Stimulated activated CD4-positive, alpha-beta T cell treated with anti-CD3 and anti-CD28 coated beads, Interleukin-4, amount 100 ng/mL, for 4 hours (primary cell): ENCODE data around the gene ABHD17C.

Source experiments
- DNase-seq, 2 experiments: peaks; one replicate each; pipeline ENCODE4 v3.0.0-alpha.2; 2020

Gene ABHD17C

GRCh38 chr15:80691575-80691974, 3.5 kb upstream of the ABHD17C start:
- DNase-seq = no peak

- no peak for DNase-seq
These were observed 1.2 kb upstream of the ABHD17C start for GRCh38 chr15:80693682-80694610.

GRCh38 chr15:80694611-80695098, 455 bp upstream of the ABHD17C start:
- DNase-seq = peak; percentile 12 to 49

GRCh38 chr15:80695911-80696661, 976 bp downstream of the ABHD17C start:
- DNase-seq = peak; percentile 11 to 18

GRCh38 chr15:80697075-80697685, 2.1 kb downstream of the ABHD17C start:
- no peak for DNase-seq

GRCh38 chr15:80698676-80699075, 3.6 kb downstream of the ABHD17C start:
- no peak for DNase-seq

GRCh38 chr15:80699981-80700380, 4.9 kb downstream of the ABHD17C start:
- DNase-seq = no peak

- DNase-seq = no peak
These were observed 6.7 kb downstream of the ABHD17C start for GRCh38 chr15:80701676-80702311.

GRCh38 chr15:80703081-80703480, 8.0 kb downstream of the ABHD17C start:
- DNase-seq = no peak

- DNase-seq = no peak
These were observed 8.9 kb downstream of the ABHD17C start for GRCh38 chr15:80703965-80704364.

- no peak for DNase-seq
These were observed 11.1 kb downstream of the ABHD17C start for GRCh38 chr15:80706161-80706560.

- DNase-seq = no peak
These were observed 14.4 kb downstream of the ABHD17C start for GRCh38 chr15:80709542-80709941.

- no peak for DNase-seq
These were observed 15.8 kb downstream of the ABHD17C start for GRCh38 chr15:80710635-80711554.

GRCh38 chr15:80711886-80712285, 16.8 kb downstream of the ABHD17C start:
- DNase-seq = no peak

- DNase-seq = no peak
These were observed 17.8 kb downstream of the ABHD17C start for GRCh38 chr15:80712956-80713355.

GRCh38 chr15:80721476-80721875, 26.4 kb downstream of the ABHD17C start:
- no peak for DNase-seq

- DNase-seq = no peak
These were observed 27.7 kb downstream of the ABHD17C start for GRCh38 chr15:80722811-80723210.

GRCh38 chr15:80727196-80727595, 32.1 kb downstream of the ABHD17C start:
- DNase-seq = no peak

GRCh38 chr15:80727596-80727995, 32.5 kb downstream of the ABHD17C start:
- DNase-seq = no peak

GRCh38 chr15:80730387-80730786, 35.3 kb downstream of the ABHD17C start:
- DNase-seq = no peak

- DNase-seq = no peak
These were observed 35.8 kb downstream of the ABHD17C start for GRCh38 chr15:80730926-80731325.

- no peak for DNase-seq
These were observed 37.1 kb downstream of the ABHD17C start for GRCh38 chr15:80732167-80732566.
